Cardiac septum (tissue), 1 donor: ENCODE results near the gene TBC1D14. TPM values are rescaled to one million over a fixed set of nuclear protein-coding genes. Genes with fewer than 3 reads are reported as not detected.
"Not testable (repeated sequence)": the region's sequence is repeated elsewhere in the genome, so short reads cannot be mapped to it uniquely, and the experiment has no call there.

ENCODE experiments used
- DNase-seq: peaks from one replicate; pipeline ENCODE4 v3.0.0-alpha.2; 2020; ENCODE audit warnings: low spot score
- intact Hi-C: fragments of 100-400 bp; cut with DNase I; formaldehyde crosslinking; loops from one replicate; pipeline ENCODE4 v1.14.0; 2022
- total RNA-seq: library from RNA; stranded (reverse); fragmentation: NEBNext Ultra II Directional; extraction: Animal tissue kit (Norgen Biotek cat#: 25700); gene quantifications from one replicate; pipeline ENCODE4 v1.2.1, GENCODE V29; 2021
- donor health status: DM: no; HTN: no; CAD: no.

Gene TBC1D14
- total RNA-seq, 1 donor from 2014 or later = 30.8 TPM

DNA sequence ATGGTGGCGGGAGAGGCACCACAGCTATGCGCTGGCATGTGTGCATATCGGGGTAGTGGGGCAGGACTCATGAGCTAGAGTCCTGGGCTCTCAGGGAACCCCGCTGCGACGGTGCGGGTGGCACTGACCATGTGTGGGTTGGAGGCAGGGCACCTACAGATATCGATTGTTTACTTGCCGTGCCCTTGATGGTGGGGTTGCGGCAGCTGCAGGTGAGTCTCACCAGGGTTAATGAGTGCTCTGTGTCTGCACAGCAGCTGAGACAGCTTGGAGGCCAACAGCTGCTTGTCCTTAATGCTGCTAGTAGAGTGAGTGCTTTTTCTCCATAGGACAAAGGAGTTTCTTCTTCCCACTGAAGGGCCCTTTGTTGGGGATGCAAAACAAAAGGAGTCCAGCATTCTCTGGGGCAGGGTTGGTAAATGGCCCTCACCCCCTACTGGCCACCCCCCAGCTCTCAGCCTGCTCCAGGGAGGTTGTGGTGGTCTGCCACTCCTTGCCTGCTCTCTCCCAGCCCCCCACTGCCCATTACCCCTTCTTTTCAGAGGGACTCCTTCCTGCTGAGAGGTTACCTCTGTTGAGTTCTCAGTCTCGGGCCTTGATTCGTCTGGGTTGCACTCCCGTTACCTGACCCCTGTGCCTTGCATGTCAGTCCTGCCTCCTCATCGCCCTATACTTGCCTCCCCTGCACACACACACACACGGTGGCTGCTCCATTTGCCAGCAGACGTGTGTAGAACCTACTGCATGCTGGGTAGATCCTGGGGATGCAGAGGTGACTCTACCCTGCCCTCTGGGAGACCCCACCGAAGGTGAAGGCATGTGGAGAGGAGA lies 52.8 kb downstream of the TBC1D14 start:
- intact Hi-C loops = no loop called here
- no peak for DNase-seq

DNA sequence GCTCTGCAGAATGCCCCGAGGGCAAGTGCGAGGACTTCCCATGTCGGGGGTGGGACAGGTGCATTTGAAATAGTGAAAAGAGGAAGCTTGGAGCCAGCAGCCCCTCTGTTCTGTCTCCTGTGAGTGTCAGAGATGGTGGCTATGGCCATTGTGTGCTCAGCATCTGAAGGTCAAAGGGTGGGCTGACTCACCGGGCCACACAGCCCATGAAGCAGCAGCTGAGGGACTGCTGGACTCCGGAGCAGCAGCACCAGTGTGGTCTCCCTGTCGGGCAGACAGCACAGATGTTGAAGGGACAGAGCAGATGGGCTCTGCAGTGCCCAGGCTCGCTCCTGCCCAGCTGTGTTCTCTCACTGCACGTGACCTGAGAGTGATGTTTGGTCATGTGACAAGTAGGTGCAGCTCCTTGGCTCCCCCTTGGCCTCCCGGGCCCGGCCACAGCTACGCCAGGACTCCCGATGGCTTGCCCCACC lies 53.5 kb downstream of the TBC1D14 start:
- intact Hi-C loops = no loop called here
- DNase-seq = no peak

DNA sequence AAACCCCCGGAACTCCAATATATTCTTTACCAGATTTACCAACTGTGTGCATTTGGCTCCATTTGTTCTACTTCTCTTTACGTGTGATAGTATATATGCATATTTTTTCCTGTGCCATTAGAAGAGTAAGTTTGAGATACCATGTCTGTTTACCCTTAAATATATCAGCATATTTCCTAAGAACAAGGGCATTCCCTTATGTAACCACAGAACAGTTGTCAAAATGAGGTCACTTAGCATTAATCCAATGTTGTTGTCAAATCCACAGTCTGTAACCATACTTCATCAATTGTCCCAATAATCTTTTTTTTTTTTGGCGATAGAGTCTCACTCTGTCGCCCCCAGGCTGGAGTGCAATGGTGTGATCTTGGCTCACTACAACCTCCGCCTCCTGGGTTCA lies 55.2 kb downstream of the TBC1D14 start:
- no peak for DNase-seq
- intact Hi-C loops = no loop called here

DNA sequence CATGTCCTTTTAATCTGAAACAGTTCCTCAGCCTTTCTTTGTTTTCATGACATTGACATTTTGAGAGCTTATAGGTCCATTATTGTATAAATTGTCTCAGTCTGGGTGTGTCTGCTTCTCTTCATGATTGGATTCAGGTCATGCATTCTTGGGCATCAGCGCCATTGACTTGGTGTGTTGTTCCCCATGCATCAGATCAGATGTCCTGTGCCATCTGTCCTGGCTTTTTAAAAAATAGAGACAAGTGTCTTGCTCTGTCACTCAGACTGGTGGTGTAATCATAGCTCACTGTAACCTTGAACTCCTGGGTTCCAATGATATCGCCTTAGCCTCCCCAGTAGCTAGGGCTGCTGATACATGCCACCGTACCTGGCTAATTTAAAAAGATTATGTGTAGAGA lies 55.7 kb downstream of the TBC1D14 start:
- intact Hi-C loops = no loop called here
- DNase-seq = no peak

DNA sequence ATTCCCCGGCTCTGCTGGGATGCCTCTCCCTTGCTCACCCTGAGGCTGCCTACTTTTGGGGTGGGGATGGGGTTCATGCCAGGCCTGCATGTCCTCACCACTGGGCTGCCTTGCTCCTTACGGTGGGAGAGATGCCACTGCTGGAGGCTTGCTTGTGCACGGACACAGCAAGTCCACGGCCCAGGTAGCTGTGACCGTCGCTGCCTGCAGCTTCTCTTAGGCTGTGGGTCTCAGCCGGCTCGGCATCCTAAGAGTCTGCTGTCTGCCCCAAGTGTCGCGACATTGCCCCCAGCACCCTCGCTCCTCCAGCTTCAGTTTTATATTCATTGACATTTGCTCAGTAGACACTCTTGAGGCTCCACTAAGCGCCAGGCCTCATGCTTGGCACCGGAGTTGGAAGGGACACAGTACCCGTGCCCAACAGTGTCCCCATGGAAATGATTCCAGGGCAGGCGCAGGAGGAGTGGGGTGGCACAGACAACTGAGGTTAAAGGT lies 58.3 kb downstream of the TBC1D14 start:
- no peak for DNase-seq
- intact Hi-C loops = no loop called here

DNA sequence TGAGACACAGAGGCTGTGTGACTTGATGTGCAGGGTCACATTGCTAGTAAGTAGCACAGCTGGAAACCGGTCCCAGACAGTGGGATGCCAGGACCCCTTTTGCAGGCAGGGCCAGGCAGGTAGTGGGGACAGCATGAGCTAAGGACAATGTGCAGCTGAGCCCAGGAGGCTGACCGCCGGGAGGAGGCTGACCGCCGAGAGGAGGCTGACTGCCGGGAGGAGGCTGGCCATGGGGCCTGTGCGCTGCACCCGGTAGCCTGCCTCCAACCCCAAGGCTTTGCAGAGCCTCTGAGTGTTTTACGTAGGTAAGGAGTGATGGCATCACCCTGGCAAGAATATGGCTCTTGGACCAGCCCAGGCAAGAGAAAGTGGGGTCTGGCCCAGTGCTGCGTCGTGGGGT lies 58.9 kb downstream of the TBC1D14 start:
- intact Hi-C loops = no loop called here
- no peak for DNase-seq

DNA sequence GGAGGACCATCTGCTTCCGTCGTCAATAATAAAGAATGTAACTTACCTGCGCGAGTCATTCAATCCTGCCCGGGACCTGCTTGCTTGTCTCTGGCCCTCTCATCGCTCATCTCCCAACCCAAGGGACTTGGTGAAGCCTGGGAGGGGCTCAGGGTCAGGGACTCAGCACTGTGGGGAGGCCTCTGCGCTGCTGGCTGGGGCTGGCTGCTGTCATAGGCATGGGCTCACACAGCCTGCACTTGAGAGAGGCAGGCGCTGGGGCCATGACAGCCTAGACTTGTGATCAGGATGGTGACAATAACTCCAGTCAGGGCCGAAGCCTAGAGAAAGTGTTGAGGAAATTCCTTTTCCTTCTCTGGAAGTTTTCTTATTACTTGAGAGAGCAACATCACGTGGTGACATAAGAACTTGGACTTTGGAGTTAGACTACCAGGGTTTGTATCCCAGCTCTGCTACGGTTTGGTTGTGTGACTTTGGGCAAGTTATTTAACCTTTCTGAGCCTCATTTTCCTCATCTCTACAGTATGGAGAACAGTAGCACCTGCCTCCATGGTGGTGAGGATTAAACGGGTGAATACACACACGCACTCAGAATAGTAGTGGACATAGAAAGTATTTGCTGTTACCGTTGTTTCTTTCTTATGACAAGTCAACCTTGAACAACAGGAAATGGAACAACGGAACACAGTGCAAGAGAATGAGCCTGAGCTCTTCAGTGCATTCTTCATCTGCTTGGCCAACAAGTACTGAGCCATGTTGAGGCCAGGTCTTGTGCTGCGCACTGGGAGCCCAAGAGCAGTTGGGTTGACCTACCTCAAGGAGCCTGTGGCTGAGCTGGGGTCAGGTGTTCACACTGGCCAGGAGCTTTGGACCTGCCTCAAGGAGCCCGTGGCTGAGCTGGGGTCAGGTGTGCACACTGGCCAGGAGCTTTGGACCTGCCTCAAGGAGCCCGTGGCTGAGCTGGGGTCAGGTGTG lies 60.5 kb downstream of the TBC1D14 start:
- intact Hi-C loops = loop anchor here (5.0 kb wide), 2 partner anchors 58 to 248 kb away; no protein-coding TSS in a partner anchor
- DNase-seq = no peak

DNA sequence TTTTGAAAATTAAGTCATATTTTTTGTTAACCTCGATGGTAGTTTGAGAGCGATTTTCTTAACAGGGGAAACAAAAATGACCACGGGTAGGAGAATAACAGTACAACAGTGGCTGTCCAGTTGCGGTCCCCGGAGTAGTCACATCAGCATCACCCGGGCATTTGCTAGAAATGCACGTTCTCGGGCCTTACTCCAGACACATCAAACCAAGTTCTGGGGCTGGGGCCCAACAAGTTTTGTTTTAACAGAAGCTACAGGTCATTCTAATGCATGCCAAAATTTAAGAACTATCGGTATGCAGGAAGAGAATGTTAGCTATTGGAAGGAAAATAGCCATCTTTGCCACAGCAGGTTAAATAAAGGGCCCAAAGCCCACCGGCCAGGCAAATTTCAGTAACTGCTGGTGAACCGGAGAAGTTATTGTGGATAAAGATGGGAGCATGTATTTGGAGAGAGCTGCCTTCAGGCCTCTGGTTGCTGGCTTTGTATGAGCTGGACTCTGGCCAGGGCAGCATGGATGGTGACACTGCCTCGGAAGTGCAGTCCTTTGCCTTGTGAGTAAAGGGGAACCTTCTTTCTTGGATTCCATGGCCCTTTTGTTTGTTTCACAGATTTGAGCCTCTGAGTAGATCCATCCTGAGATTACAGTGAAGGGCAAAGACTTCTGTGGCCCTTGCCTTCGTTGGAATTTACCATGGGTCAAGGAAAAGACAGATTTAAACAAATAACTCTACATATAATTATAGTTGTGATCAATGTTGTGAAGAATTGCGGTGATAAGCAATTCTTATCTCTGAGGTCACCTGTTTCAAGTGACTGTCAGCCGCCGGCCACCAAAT lies 62.1 kb downstream of the TBC1D14 start:
- intact Hi-C loops = loop anchor here (5.0 kb wide), 2 partner anchors 59 to 249 kb away; no protein-coding TSS in a partner anchor
- no peak for DNase-seq

DNA sequence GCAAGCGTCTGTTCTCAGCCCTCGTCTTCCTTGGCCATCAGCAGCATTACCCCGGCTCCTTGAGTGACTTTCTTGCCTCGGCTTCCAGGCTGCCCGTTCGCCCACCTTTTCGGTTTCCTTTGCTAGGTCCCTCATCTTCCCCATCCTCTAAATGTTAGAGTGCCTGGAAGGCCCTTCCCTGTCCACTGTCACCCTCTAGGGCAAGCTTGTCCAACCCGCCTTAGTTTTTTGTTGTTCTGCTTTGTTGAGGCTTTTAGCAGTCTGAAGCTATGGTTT lies 62.7 kb downstream of the TBC1D14 start:
- DNase-seq = no peak
- intact Hi-C loops = loop anchor here (5.0 kb wide), 2 partner anchors 60 to 250 kb away; no protein-coding TSS in a partner anchor

DNA sequence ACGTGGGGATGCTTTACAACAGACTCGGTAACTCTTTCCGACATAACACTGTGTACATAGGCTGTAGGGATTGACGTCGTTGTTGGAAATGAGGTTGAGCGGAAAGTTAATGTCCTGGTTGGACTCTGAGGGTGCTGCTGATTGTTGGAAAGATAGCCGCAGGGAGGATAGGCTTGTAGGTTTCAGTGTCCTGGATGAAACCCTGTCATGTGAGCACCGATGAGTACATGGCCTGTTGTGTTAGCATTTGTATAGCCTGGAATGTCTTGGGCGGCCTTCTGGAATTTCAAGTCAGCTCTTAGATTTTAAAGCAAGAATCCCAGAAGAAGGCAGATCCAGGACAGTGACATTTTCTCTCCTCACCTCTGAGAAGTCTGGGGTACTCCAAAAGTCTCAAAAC lies 63.3 kb downstream of the TBC1D14 start:
- intact Hi-C loops = loop anchor here (5.0 kb wide), 2 partner anchors 61 to 251 kb away; no protein-coding TSS in a partner anchor

DNA sequence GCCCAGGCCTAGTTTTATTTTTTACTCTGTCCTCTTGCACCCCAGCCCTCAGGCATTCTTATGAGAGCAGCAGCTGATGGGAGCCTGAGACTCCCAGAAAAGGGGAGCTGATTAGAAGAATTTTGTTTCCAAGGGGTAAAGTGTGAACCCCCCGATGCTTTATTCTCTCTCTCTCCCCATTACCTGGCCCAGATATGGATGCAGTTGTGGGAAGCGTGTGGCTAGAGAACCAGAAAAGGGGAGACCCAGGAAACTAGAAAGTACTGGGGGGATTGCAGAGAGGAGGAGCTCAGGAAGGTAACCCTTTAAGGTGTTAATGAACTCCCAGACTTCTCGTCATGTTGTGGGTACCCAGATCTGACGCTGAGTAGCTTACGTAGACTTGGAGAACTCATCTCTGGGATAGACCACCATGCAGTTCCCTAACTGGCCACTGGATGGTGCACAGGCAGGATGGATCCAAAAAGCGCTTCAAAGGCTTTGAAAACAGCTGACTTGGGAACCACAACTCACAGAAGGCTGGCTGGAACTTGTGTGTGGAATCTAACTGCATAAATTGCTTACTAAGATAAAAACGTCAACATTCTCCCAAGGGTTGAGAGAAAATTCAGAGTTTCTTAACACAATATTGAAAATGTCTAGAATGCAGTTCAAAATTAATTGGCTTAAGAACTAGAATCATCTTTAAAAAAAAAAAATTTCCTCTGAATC lies 64.7 kb downstream of the TBC1D14 start:
- DNase-seq = peak; percentile 90
- intact Hi-C loops = loop anchor here (1.0 to 5.0 kb wide), 3 partner anchors 62 to 252 kb away; no protein-coding TSS in a partner anchor

More for the DNA sequence above, 63.3 kb downstream of the TBC1D14 start:
- no peak for DNase-seq

DNA sequence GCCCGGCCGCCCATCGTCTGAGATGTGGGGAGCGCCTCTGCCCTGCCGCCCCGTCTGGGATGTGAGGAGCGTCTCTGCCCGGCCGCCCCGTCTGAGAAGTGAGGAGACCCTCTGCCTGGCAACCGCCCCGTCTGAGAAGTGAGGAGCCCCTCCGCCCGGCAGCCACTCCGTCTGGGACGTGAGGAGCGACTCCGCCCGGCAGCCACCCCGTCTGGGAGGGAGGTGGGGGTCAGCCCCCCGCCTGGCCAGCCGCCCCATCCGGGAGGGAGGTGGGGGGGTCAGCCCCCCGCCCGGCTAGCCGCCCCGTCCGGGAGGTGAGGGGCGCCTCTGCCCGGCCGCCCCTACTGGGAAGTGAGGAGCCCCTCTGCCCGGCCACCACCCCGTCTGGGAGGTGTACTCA lies 68.2 kb downstream of the TBC1D14 start:
- intact Hi-C loops, DNase-seq: not testable (repeated sequence)

DNA sequence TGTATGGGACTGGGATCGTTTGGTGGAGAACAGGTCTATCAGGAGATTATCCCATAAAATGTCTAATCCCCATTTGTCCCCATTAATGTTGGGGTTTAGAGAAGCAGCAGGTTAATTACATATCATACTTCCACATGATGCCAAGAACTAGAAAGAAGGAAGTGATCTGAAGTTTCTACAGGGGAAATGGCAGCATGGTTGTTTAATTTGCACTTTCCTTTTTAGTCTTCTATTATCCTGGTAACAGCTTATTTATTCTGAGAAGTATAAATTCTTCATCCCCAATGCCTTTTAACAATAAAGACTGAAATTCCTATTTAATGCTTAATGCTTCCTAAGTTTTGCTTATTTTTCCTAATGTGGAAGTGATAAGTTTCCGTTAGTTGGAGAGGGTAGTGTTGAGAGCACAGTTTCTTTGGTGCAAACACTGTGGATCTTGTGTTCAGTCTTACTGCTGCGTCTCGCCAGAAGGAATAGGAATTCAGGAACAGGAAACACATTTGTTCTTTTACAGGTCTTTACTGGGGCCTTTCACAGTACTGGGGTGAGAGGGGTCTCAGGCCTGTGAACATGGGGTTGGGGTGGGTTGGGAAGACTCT lies 74.0 kb downstream of the TBC1D14 start:
- no peak for DNase-seq
- intact Hi-C loops = no loop called here

DNA sequence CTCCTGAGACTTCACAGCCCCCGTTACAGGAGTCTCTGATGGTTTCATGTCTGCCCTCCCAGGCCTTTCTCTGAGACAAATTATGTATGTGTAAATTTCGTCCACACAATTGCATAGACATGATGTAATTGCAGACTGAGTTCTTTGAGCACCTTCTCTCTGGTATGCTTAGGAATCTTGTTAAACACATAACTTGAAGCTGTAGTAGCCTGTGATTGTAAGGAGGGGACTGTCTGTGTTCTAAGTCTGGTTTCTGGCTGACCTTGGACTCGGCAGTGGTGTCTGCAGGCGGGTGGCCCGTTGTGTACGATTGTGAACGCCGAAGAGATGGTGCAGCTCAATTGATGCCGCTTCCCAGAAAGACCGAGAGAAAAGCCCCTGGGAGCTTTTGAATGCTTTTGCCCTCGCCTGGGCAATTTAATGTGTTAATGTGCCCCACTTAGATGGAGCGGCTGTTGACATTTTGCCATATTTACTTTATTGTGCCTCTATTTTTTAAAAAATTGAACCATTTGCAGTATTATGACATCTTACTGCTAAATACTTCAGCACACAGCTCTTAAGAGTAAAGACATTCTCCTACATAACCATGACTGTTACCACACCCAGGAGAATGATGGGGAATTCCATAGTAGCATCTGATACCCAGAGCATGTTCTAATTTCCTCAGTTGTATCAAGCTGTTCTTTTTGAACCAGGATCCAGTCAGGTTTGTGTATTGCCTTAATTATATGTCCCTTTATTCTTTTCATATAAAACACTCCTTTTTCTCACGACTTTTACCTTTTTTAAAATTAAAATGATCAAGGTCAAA lies 75.2 kb downstream of the TBC1D14 start:
- intact Hi-C loops = loop anchor here (5.0 kb wide), 1 partner anchor 268 kb away; the partner anchor contains the start of gene BLOC1S4
- no peak for DNase-seq

DNA sequence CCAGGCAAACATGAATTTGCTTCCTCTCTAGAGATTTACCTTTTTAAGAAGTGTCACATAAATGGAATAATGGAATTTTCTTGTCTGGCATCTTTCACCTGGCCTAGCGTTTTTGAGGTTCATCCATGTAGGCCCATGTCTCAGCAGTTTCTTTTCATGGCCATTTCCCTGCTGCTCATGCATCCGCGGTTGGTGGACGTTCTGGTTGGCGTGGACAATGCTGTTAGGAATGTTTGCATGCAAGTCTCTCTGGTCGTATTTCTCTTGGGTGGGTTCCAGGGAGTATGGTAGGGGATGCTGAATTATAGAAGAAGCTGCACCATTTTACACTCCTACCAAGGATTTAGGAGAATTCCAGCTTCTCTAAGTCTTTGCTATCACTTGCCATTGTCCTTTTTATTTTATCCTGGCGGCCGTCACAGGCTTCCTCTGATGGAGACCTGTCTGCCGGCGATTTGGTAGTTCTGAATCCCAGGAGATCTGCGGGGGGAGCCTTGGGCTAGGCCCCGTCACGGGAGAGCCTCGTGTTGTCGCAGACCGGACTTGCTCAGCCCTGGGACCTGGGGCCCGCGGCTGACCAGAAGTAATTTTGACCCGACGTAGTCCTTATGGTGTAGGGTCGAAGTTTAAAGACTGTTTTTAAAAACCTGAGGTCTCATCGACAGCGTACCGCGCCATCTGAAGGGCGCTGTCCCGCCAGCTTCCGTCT lies 76.6 kb downstream of the TBC1D14 start:
- intact Hi-C loops = loop anchor here (2.0 to 5.0 kb wide), 4 partner anchors 57 to 269 kb away; partner anchors contain the start of genes BLOC1S4, GRPEL1, KIAA0232 and TADA2B
- no peak for DNase-seq

DNA sequence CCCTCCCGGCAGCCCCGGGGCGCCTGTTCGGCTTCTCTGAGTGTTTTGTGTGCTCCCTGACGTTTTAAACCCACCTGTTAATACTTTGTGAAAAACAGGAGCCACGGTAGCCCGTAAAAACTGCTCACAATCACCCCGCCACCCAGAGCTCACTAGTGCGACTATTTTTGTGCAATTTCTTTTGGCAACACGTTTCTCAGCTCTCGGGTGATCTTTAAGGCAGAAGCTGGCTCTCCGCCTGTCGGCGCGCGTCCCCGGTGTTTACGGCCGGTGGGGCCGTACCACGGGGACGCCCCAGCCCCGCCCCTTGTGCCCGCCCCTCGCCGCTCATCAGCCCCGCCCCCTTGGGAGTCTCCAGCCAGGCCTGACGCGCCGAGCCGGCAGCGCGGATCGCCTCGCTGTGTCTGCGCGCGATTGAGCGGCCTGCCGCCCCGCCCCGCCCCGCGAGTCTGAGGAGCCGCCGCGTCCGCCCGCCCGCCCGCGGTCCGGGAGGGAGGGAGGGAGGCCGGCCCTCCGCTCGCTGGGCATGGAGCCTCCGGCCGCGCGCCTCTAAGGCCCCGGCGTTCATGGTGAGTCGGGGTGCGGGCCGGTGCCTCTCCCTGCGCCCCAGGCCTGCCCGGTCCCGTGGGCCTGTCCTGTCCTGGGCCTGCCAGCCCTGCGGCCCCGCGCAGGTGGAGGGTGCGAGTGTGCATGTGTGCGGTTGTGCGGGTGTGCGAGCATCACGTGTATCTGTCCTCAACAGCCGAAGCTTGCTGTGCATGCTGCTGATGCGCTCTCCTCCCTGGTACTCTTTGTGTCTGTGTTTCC lies 77.4 kb downstream of the TBC1D14 start:
- peak; percentile 99 for DNase-seq
- intact Hi-C loops = loop anchor here (1.0 to 5.0 kb wide), 5 partner anchors 56 to 270 kb away; partner anchors contain the start of genes BLOC1S4, GRPEL1, KIAA0232 and TADA2B
